ENCODE measurements around the gene PTGDS. TPM values are rescaled to one million over a fixed set of nuclear protein-coding genes. Genes with fewer than 3 reads are reported as not detected.

Gene PTGDS
- total RNA-seq, 1 donor from 2014 or later: 5.0 TPM

- Histone ChIP-seq H2AFZ (ENCODE audit: low read depth, low read length) (no peak overlapping the region), H3K4me2 (ENCODE audit: low read length) (no peak overlapping the region), H3K9ac (ENCODE audit: low read length) (no peak overlapping the region), H3K9me3 (ENCODE audit: insufficient read depth, low read depth, low read length) (no peaks in the 10 kb centered on the region), H3K4me1 (ENCODE audit: insufficient read depth, low read length) (no peaks in the 10 kb centered on the region), H4K20me1 (ENCODE audit: insufficient read depth, low read length) (peaks cover 4% of the 10 kb centered on the region), H3K79me2 (ENCODE audit: insufficient read depth, low read length) (no peaks in the 10 kb centered on the region), H3K4me3 (ENCODE audit: insufficient read depth, low read depth, low read length) (no peak overlapping the region), H3K36me3 (ENCODE audit: insufficient read depth, low read length) (no peaks in the 10 kb centered on the region), H3K27ac (ENCODE audit: low read depth, low read length) (no peak overlapping the region), H3K27me3 (ENCODE audit: insufficient read depth, low read length) (no peaks in the 10 kb centered on the region)
- no peak for FAIRE-seq
- no peaks in the 10 kb centered on the region for H3K4me1 Mint-ChIP-seq (ENCODE audit: low read depth, unreplicated experiment)
- TF ChIP-seq CTCF (IDR thresholded peaks at IDR 0.05; ENCODE audit: insufficient read depth, low read depth, low read length) (no peak), EZH2 (IDR thresholded peaks at IDR 0.05; ENCODE audit: insufficient read depth, low read length) (no peak)
- no peak for DNase-seq (ENCODE audit: low read depth)
- no peaks in the 10 kb centered on the region for H3K9me3 Mint-ChIP-seq (ENCODE audit: unreplicated experiment)
- no peak overlapping the region for H3K27ac Mint-ChIP-seq (ENCODE audit: unreplicated experiment)
- H3K36me3 Mint-ChIP-seq (ENCODE audit: low read depth, unreplicated experiment): peaks cover 8% of the 10 kb centered on the region
- H3K4me3 Mint-ChIP-seq (ENCODE audit: unreplicated experiment): no peak overlapping the region
- H3K27me3 Mint-ChIP-seq (ENCODE audit: low read depth, unreplicated experiment): peaks cover 3% of the 10 kb centered on the region
Measured at GRCh38 chr9:137018761-137019559, 41.7 kb downstream of the PTGDS start.

- H3K9ac ChIP-seq (ENCODE audit: low read length): no peak overlapping the region
- H3K36me3 ChIP-seq (ENCODE audit: insufficient read depth, low read length): no peaks in the 10 kb centered on the region
- Mint-ChIP-seq H3K27me3 (ENCODE audit: low read depth, unreplicated experiment) (peaks cover 3% of the 10 kb centered on the region), H3K27ac (ENCODE audit: unreplicated experiment) (no peak overlapping the region), H3K4me1 (ENCODE audit: low read depth, unreplicated experiment) (no peaks in the 10 kb centered on the region), H3K4me3 (ENCODE audit: unreplicated experiment) (no peak overlapping the region), H3K36me3 (ENCODE audit: low read depth, unreplicated experiment) (peaks cover 8% of the 10 kb centered on the region), H3K9me3 (ENCODE audit: unreplicated experiment) (no peaks in the 10 kb centered on the region)
- FAIRE-seq: no peak
- peaks cover 4% of the 10 kb centered on the region for H4K20me1 ChIP-seq (ENCODE audit: insufficient read depth, low read length)
- TF ChIP-seq CTCF (IDR thresholded peaks at IDR 0.05; ENCODE audit: insufficient read depth, low read depth, low read length) (no peak), EZH2 (IDR thresholded peaks at IDR 0.05; ENCODE audit: insufficient read depth, low read length) (no peak)
- DNase-seq (ENCODE audit: low read depth): no peak
- no peaks in the 10 kb centered on the region for H3K27me3 ChIP-seq (ENCODE audit: insufficient read depth, low read length)
- no peaks in the 10 kb centered on the region for H3K4me1 ChIP-seq (ENCODE audit: insufficient read depth, low read length)
- no peaks in the 10 kb centered on the region for H3K9me3 ChIP-seq (ENCODE audit: insufficient read depth, low read depth, low read length)
- H2AFZ ChIP-seq (ENCODE audit: low read depth, low read length): no peak overlapping the region
- no peak overlapping the region for H3K4me3 ChIP-seq (ENCODE audit: insufficient read depth, low read depth, low read length)
- no peaks in the 10 kb centered on the region for H3K79me2 ChIP-seq (ENCODE audit: insufficient read depth, low read length)
- H3K27ac ChIP-seq (ENCODE audit: low read depth, low read length): no peak overlapping the region
- H3K4me2 ChIP-seq (ENCODE audit: low read length): no peak overlapping the region
Measured at GRCh38 chr9:137019891-137020683, 42.8 kb downstream of the PTGDS start.
